CD14-positive monocyte (primary cell): Measurements from ENCODE around the gene CATSPERZ. TPM values are rescaled to one million over a fixed set of nuclear protein-coding genes. Genes with fewer than 3 reads are reported as not detected.

ENCODE experiments used
- DNase-seq, 3 donors: peaks; one replicate each; pipeline ENCODE4 v3.0.0-alpha.2; 2011 to 2022
- H2AFZ ChIP-seq: 2 replicates; pipeline ENCODE4 v1.6.0; 2012; ENCODE audit warnings: mild to moderate bottlenecking, low read depth, low read length, inconsistent platforms; ENCODE audit not compliant: insufficient read depth, poor library complexity, severe bottlenecking
- H3K27ac ChIP-seq, 2 donors: 1 replicate in 1 of 2; 2 replicates in 1 of 2; pipeline ENCODE4 v1.5.1; 2012 to 2013; ENCODE audit warnings: low read length in 2 of 2, control low read depth in 1 of 2, inconsistent platforms in 1 of 2, low read depth in 1 of 2, mild to moderate bottlenecking in 1 of 2
- H3K27me3 ChIP-seq, 2 donors: one replicate each; pipeline versions ENCODE4 v1.6.0 to v1.6.1; 2011 to 2013; ENCODE audit warnings: low read length in 2 of 2; ENCODE audit not compliant: control insufficient read depth in 2 of 2, insufficient read depth in 2 of 2
- H3K36me3 ChIP-seq, 2 donors: replicated peaks in 1 of 2; 1 replicate in 1 of 2; 2 replicates in 1 of 2; pipeline versions ENCODE4 v1.5.1 to v1.6.1; 2012 to 2013; ENCODE audit warnings: low read length in 2 of 2, control low read depth in 1 of 2, inconsistent platforms in 1 of 2, mild to moderate bottlenecking in 1 of 2; ENCODE audit not compliant: insufficient read depth in 2 of 2, control insufficient read depth in 1 of 2
- H3K4me1 ChIP-seq, 2 donors: 1 replicate in 1 of 2; 2 replicates in 1 of 2; pipeline versions ENCODE4 v1.5.1 to v1.6.1; 2012 to 2013; ENCODE audit warnings: low read length in 2 of 2, control low read depth in 1 of 2, inconsistent platforms in 1 of 2, mild to moderate bottlenecking in 1 of 2, moderate library complexity in 1 of 2; ENCODE audit not compliant: insufficient read depth in 2 of 2, control insufficient read depth in 1 of 2
- H3K4me2 ChIP-seq: replicated peaks from 2 replicates; pipeline ENCODE3; 2012; ENCODE audit warnings: low read length, moderate library complexity, mild to moderate bottlenecking; ENCODE audit not compliant: poor library complexity, severe bottlenecking; ENCODE audit errors: extremely low read depth
- H3K4me3 ChIP-seq, 3 experiments: fragments of 200-600 bp in 1 of 3; sonication (generic) in 1 of 3; replicated peaks in 1 of 3; 1 replicate in 2 of 3; 2 replicates in 1 of 3; pipeline ENCODE4 v1.5.1; 2011 to 2013; ENCODE audit warnings: low read length in 3 of 3, mild to moderate bottlenecking in 3 of 3, control low read depth in 2 of 3, low read depth in 2 of 3, inconsistent platforms in 1 of 3, moderate library complexity in 1 of 3
- H3K79me2 ChIP-seq: 2 replicates; pipeline ENCODE4 v1.6.0; 2012; ENCODE audit warnings: mild to moderate bottlenecking, control low read depth, inconsistent platforms, low read length, moderate library complexity; ENCODE audit not compliant: insufficient read depth
- H3K9ac ChIP-seq: 2 replicates; pipeline ENCODE4 v1.6.0; 2017; ENCODE audit warnings: low read length, mild to moderate bottlenecking; ENCODE audit not compliant: insufficient read depth, poor library complexity, severe bottlenecking
- H3K9me3 ChIP-seq, 2 donors: replicated peaks in 1 of 2; 1 replicate in 1 of 2; 2 replicates in 1 of 2; pipeline versions ENCODE4 v1.5.1 to v1.6.1; 2012 to 2013; ENCODE audit warnings: low read length in 2 of 2, control low read depth in 1 of 2; ENCODE audit not compliant: control insufficient read depth in 1 of 2, insufficient read depth in 1 of 2
- H4K20me1 ChIP-seq: 2 replicates; pipeline ENCODE4 v1.6.0; 2012; ENCODE audit warnings: mild to moderate bottlenecking, low read length, control low read depth, moderate library complexity; ENCODE audit not compliant: insufficient read depth
- H3K27ac Mint-ChIP-seq, 7 donors: one replicate each; pipeline ENCODE4 v1.8.0; 2020; ENCODE audit warnings: mild to moderate bottlenecking in 7 of 7, mixed read lengths in 7 of 7, moderate library complexity in 6 of 7, inconsistent platforms in 2 of 7
- H3K27me3 Mint-ChIP-seq, 3 donors: one replicate each; pipeline ENCODE4 v1.8.0; 2021 to 2022; ENCODE audit warnings: low read depth in 3 of 3, mild to moderate bottlenecking in 3 of 3, mixed read lengths in 3 of 3, moderate library complexity in 3 of 3, inconsistent platforms in 1 of 3
- H3K36me3 Mint-ChIP-seq, 2 donors: one replicate each; pipeline ENCODE4 v1.8.0; 2020; ENCODE audit warnings: mixed read lengths in 2 of 2, inconsistent platforms in 1 of 2, mild to moderate bottlenecking in 1 of 2
- H3K4me1 Mint-ChIP-seq: one replicate; pipeline ENCODE4 v1.8.0; 2020; ENCODE audit warnings: mild to moderate bottlenecking, mixed read lengths
- H3K4me3 Mint-ChIP-seq, 2 donors: one replicate each; pipeline ENCODE4 v1.8.0; 2020; ENCODE audit warnings: mild to moderate bottlenecking in 2 of 2, mixed read lengths in 2 of 2, moderate library complexity in 1 of 2
- H3K9me3 Mint-ChIP-seq, 7 donors: one replicate each; pipeline ENCODE4 v1.8.0; 2020 to 2022; ENCODE audit warnings: mixed read lengths in 7 of 7, mild to moderate bottlenecking in 6 of 7, moderate library complexity in 6 of 7, inconsistent platforms in 2 of 7
- WGBS: methylation state at CpG from one replicate; pipeline ENCODE4 v1.1.5; 2013; ENCODE audit warnings: missing lambda C conversion rate; ENCODE audit not compliant: insufficient coverage; 5-methylcytosine and 5-hydroxymethylcytosine counted together
- intact Hi-C, 2 donors: fragments of 100-400 bp; cut with micrococcal nuclease; formaldehyde crosslinking; loops; one replicate each; pipeline versions ENCODE4 v1.15.0 to v1.15.1; 2023
- polyA minus RNA-seq: library from RNA; depleted of rRNA, polyadenylated mRNA; stranded (reverse); fragments of >200 nt; gene quantifications from 2 replicates; pipeline ENCODE4 v1.2.3, GENCODE V29; 2012
- polyA plus RNA-seq, 3 donors: library from polyadenylated mRNA; depleted of rRNA in 1 of 3; unstranded in 2 of 3; stranded (reverse) in 1 of 3; fragments of 300-500 nt in 2 of 3; fragments of >200 nt in 1 of 3; fragmentation: Illumina TruSeq in 2 of 3; gene quantifications; 1 replicate in 2 of 3; 2 replicates in 1 of 3; pipeline ENCODE4 v1.2.3, GENCODE V29; 2012 to 2021
- total RNA-seq, 12 experiments: library from RNA in 1 of 12; stranded (reverse) in 1 of 12; fragments of 120-200 nt in 1 of 12; gene quantifications; one replicate each; pipeline ENCODE4 v1.2.4 and lab custom pipeline; 2013 to 2026; ENCODE audit warnings: mixed read lengths in 6 of 12, inconsistent platforms in 1 of 12
- TF ChIP-seq, protein P1 (sequence below): fragments of 200-600 bp; IDR thresholded peaks from one replicate; pipeline ENCODE4 v1.8.0; 2022; ENCODE audit warnings: antibody characterized with exemption, mild to moderate bottlenecking

CATSPERZ gene, protein sequence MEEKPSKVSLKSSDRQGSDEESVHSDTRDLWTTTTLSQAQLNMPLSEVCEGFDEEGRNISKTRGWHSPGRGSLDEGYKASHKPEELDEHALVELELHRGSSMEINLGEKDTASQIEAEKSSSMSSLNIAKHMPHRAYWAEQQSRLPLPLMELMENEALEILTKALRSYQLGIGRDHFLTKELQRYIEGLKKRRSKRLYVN
- total RNA-seq (2013) = not detected
- polyA plus RNA-seq = not detected
- polyA minus RNA-seq = not detected in 2 replicates
- 0 to 0.03 (median 0) reads per million in 11 experiments for total RNA-seq (lab: John Stamatoyannopoulos, UW)

- H3K27me3 ChIP-seq = peaks cover 51 to 59% of the 10 kb centered on the region in 2 donors
- Mint-ChIP-seq H3K36me3 (peaks cover 5 to 16% of the 10 kb centered on the region in 2 donors), H3K9me3 (peaks cover 0 to 32% (median 9%) of the 10 kb centered on the region in 7 donors), H3K4me1 (peaks cover 42% of the 10 kb centered on the region), H3K27ac (peak within 1 kb of the TSS; percentile 59 to 92 (median 85)), H3K27me3 (peaks cover 63 to 73% (median 72%) of the 10 kb centered on the region in 3 donors), H3K4me3 (peak within 1 kb of the TSS; percentile 75 to 91)
- peak within 1 kb of the TSS; percentile 53 for H3K9ac ChIP-seq
- H4K20me1 ChIP-seq = no peaks in the 10 kb centered on the region
- peak within 1 kb of the TSS; percentile 49 to 62 for H3K27ac ChIP-seq
- H3K36me3 ChIP-seq = no peaks in the 10 kb centered on the region
- WGBS = 2% methylated on average over 45 of the region's 54 CpGs
- TF ChIP-seq, protein P1, sequence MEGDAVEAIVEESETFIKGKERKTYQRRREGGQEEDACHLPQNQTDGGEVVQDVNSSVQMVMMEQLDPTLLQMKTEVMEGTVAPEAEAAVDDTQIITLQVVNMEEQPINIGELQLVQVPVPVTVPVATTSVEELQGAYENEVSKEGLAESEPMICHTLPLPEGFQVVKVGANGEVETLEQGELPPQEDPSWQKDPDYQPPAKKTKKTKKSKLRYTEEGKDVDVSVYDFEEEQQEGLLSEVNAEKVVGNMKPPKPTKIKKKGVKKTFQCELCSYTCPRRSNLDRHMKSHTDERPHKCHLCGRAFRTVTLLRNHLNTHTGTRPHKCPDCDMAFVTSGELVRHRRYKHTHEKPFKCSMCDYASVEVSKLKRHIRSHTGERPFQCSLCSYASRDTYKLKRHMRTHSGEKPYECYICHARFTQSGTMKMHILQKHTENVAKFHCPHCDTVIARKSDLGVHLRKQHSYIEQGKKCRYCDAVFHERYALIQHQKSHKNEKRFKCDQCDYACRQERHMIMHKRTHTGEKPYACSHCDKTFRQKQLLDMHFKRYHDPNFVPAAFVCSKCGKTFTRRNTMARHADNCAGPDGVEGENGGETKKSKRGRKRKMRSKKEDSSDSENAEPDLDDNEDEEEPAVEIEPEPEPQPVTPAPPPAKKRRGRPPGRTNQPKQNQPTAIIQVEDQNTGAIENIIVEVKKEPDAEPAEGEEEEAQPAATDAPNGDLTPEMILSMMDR = no peak
- no peak for DNase-seq
- peak within 1 kb of the TSS; percentile 2 to 68 (median 12) for H3K4me3 ChIP-seq
- peak within 1 kb of the TSS; percentile 81 for H3K4me2 ChIP-seq
- peak within 1 kb of the TSS; percentile 70 for H2AFZ ChIP-seq
- H3K79me2 ChIP-seq = no peaks in the 10 kb centered on the region
- peaks cover 3 to 29% of the 10 kb centered on the region in 2 donors for H3K9me3 ChIP-seq
- intact Hi-C loops = loop anchor here (2.0 to 5.0 kb wide), 4 partner anchors 15 to 58 kb away; partner anchors contain the start of genes BAD (in 1 of the 2), FKBP2 (in 1 of the 2), GPR137 (in 1 of the 2) and PLCB3 (in 1 of the 2)
- peaks cover 34 to 42% of the 10 kb centered on the region in 2 donors for H3K4me1 ChIP-seq
Observed at GRCh38 chr11:64299847-64300648, at the start of gene CATSPERZ. TSS of gene CATSPERZ (plus strand) at chr11:64300358. CDS start at chr11:64300411, 53 bp downstream.

GRCh38 chr11:64250415-64251015 lies 49.6 kb upstream of the CATSPERZ start:
- H3K4me3 ChIP-seq = peak overlapping the region in 2 of 3 experiments; percentile 38 to 87
- peak overlapping the region; percentile 98 for H3K4me2 ChIP-seq
- DNase-seq = no peak
- peak overlapping the region in 1 of 7 donors; percentile 66 for H3K27ac Mint-ChIP-seq
- H3K4me1 Mint-ChIP-seq = peaks cover 45% of the 10 kb centered on the region
- peaks cover 28% of the 10 kb centered on the region for H4K20me1 ChIP-seq
- TF ChIP-seq, protein P1 = no peak
- intact Hi-C loops = loop anchor here in 1 of 2 donors (2.0 to 5.0 kb wide), 2 partner anchors 37 to 50 kb away; partner anchors contain the start of genes CATSPERZ and GPR137
- peak overlapping the region; percentile 81 to 90 for H3K4me3 Mint-ChIP-seq
- WGBS = 26% methylated on average over 12 of the region's 13 CpGs
- H3K9ac ChIP-seq = peak overlapping the region; percentile 69
- no peak overlapping the region for H3K27ac ChIP-seq
- peaks cover 9 to 14% of the 10 kb centered on the region in 2 donors for H3K36me3 ChIP-seq
- peaks cover 10 to 15% of the 10 kb centered on the region in 2 donors for H3K36me3 Mint-ChIP-seq
- peak overlapping the region; percentile 79 for H2AFZ ChIP-seq
- H3K79me2 ChIP-seq = peaks cover 26% of the 10 kb centered on the region
- no peaks in the 10 kb centered on the region for H3K9me3 ChIP-seq
- peaks cover 3 to 10% (median 8%) of the 10 kb centered on the region in 3 donors for H3K27me3 Mint-ChIP-seq
- H3K27me3 ChIP-seq = no peaks in the 10 kb centered on the region
- H3K4me1 ChIP-seq = peaks cover 44 to 62% of the 10 kb centered on the region in 2 donors
- H3K9me3 Mint-ChIP-seq = no peaks in the 10 kb centered on the region
